Dedifferentiated amniotic fluid mesenchymal stem cell (primary cell): ENCODE data around the gene SCRN1.
"Not testable (repeated sequence)": the region's sequence is repeated elsewhere in the genome, so short reads cannot be mapped to it uniquely, and the experiment has no call there.

Experiments used
- DNase-seq: peaks from one replicate; pipeline ENCODE4 v3.0.0-alpha.2; 2016; ENCODE audit errors: extremely low spot score

SCRN1 gene

GRCh38 chr7:29968683-29969395, 20.8 kb downstream of the SCRN1 start:
- peak; percentile 19 for DNase-seq

GRCh38 chr7:29965030-29965429, 24.6 kb downstream of the SCRN1 start:
- DNase-seq: no peak

- no peak for DNase-seq
Observed at GRCh38 chr7:29962035-29962434, 27.6 kb downstream of the SCRN1 start.

GRCh38 chr7:29961611-29962010, 28.0 kb downstream of the SCRN1 start:
- not testable (repeated sequence) for DNase-seq

GRCh38 chr7:29958667-29959358, 30.8 kb downstream of the SCRN1 start:
- DNase-seq: no peak

GRCh38 chr7:29957521-29958310, 31.9 kb downstream of the SCRN1 start:
- DNase-seq: no peak

GRCh38 chr7:29956487-29956836, 33.1 kb downstream of the SCRN1 start:
- no peak for DNase-seq

- no peak for DNase-seq
Observed at GRCh38 chr7:29955799-29956486, 33.7 kb downstream of the SCRN1 start.

GRCh38 chr7:29955075-29955792, 34.4 kb downstream of the SCRN1 start:
- no peak for DNase-seq

- DNase-seq: peak; percentile 88
Observed at GRCh38 chr7:29953726-29954347, 35.8 kb downstream of the SCRN1 start.

- no peak for DNase-seq
Observed at GRCh38 chr7:29951206-29951605, 38.4 kb downstream of the SCRN1 start.

GRCh38 chr7:29950480-29950879, 39.1 kb downstream of the SCRN1 start:
- DNase-seq: no peak

- no peak for DNase-seq
Observed at GRCh38 chr7:29948587-29948986, 41.0 kb downstream of the SCRN1 start.

GRCh38 chr7:29946428-29947186, 43.0 kb downstream of the SCRN1 start:
- no peak for DNase-seq

- DNase-seq: no peak
Observed at GRCh38 chr7:29945259-29945809, 44.3 kb downstream of the SCRN1 start.

- DNase-seq: no peak
Observed at GRCh38 chr7:29940199-29940598, 49.4 kb downstream of the SCRN1 start.

- no peak for DNase-seq
Observed at GRCh38 chr7:29937132-29937531, 52.5 kb downstream of the SCRN1 start.

- DNase-seq: no peak
Observed at GRCh38 chr7:29935111-29935510, 54.5 kb downstream of the SCRN1 start.

- DNase-seq: no peak
Observed at GRCh38 chr7:29929018-29929807, 60.4 kb downstream of the SCRN1 start.
